ENCODE data around the gene TEX44. TPM values are rescaled to one million over a fixed set of nuclear protein-coding genes. Genes with fewer than 3 reads are reported as not detected.
"Not testable (repeated sequence)": the region's sequence is repeated elsewhere in the genome, so short reads cannot be mapped to it uniquely, and the experiment has no call there.

TEX44 gene
- not detected in 2 replicates for total RNA-seq (2014; rRNA removed; shearing (Covaris generic))

GRCh38 chr2:231592636-231593145, at the start of gene TEX44:
TEX44 (plus strand) TSS chr2:231592864; CDS start chr2:231592952, 88 bp downstream.
- H3K4me3 ChIP-seq, result no peak within 1 kb of the TSS
- H3K36me3 ChIP-seq, result no peaks in the 10 kb centered on the region
- H3K9me3 ChIP-seq (replicated peaks), result no peaks in the 10 kb centered on the region
- no peak for DNase-seq (ENCODE audit: low read depth in 1 of 2, low spot score in 2 of 2)
- no peaks in the 10 kb centered on the region; the same call in 1 of the 2 replicates for H3K4me1 ChIP-seq (replicated peaks)
- no peak within 1 kb of the TSS for H3K27ac ChIP-seq
- no peaks in the 10 kb centered on the region for H3K27me3 ChIP-seq (replicated peaks)

GRCh38 chr2:231545105-231545902, 47.4 kb upstream of the TEX44 start:
- peaks cover 25% of the 10 kb centered on the region for H3K4me1 ChIP-seq (replicated peaks)
- no peak overlapping the region for H3K4me3 ChIP-seq
- peak overlapping the region; percentile 67 for H3K27ac ChIP-seq
- DNase-seq (ENCODE audit: low read depth in 1 of 2, low spot score in 2 of 2), result peak; percentile 71 to 78
- H3K9me3 ChIP-seq (replicated peaks), result no peaks in the 10 kb centered on the region
- no peaks in the 10 kb centered on the region for H3K27me3 ChIP-seq (replicated peaks)
- H3K36me3 ChIP-seq, result no peaks in the 10 kb centered on the region

- no peaks in the 10 kb centered on the region for H3K9me3 ChIP-seq (replicated peaks)
- no peaks in the 10 kb centered on the region for H3K27me3 ChIP-seq (replicated peaks)
- H3K4me3 ChIP-seq, result no peak overlapping the region
- peak overlapping the region; percentile 67 for H3K27ac ChIP-seq
- no peaks in the 10 kb centered on the region for H3K36me3 ChIP-seq
- peaks cover 26% of the 10 kb centered on the region for H3K4me1 ChIP-seq (replicated peaks)
- DNase-seq (ENCODE audit: low read depth in 1 of 2, low spot score in 2 of 2), result no peak
These were observed 46.5 kb upstream of the TEX44 start for GRCh38 chr2:231546014-231546715.

- DNase-seq (ENCODE audit: low read depth in 1 of 2, low spot score in 2 of 2), result no peak
- H3K4me1 ChIP-seq (replicated peaks), result peaks cover 26% of the 10 kb centered on the region
- H3K4me3 ChIP-seq, result no peak overlapping the region
- H3K9me3 ChIP-seq (replicated peaks), result no peaks in the 10 kb centered on the region; the same call in 1 of the 2 replicates
- no peaks in the 10 kb centered on the region for H3K27me3 ChIP-seq (replicated peaks)
- no peaks in the 10 kb centered on the region for H3K36me3 ChIP-seq
- no peak overlapping the region for H3K27ac ChIP-seq
These were observed 45.2 kb upstream of the TEX44 start for GRCh38 chr2:231547315-231548110.

GRCh38 chr2:231548752-231549151, 43.9 kb upstream of the TEX44 start:
- no peak for DNase-seq (ENCODE audit: low read depth in 1 of 2, low spot score in 2 of 2)
- Histone ChIP-seq H3K9me3 (replicated peaks) (no peaks in the 10 kb centered on the region; the same call in 1 of the 2 replicates), H3K4me1 (replicated peaks) (peaks cover 30% of the 10 kb centered on the region), H3K4me3 (no peak overlapping the region), H3K36me3 (no peaks in the 10 kb centered on the region), H3K27me3 (replicated peaks) (no peaks in the 10 kb centered on the region), H3K27ac (no peak overlapping the region)

- no peak overlapping the region for H3K4me3 ChIP-seq
- peaks cover 39% of the 10 kb centered on the region for H3K4me1 ChIP-seq (replicated peaks)
- no peaks in the 10 kb centered on the region for H3K27me3 ChIP-seq (replicated peaks)
- no peak for DNase-seq (ENCODE audit: low read depth in 1 of 2, low spot score in 2 of 2)
- H3K9me3 ChIP-seq (replicated peaks), result no peaks in the 10 kb centered on the region; the same call in 1 of the 2 replicates
- H3K36me3 ChIP-seq, result no peaks in the 10 kb centered on the region
- no peak overlapping the region for H3K27ac ChIP-seq
These were observed 43.0 kb upstream of the TEX44 start for GRCh38 chr2:231549446-231550239.

GRCh38 chr2:231552752-231553151, 39.9 kb upstream of the TEX44 start:
- H3K4me1 ChIP-seq (replicated peaks), result peaks cover 40% of the 10 kb centered on the region
- H3K27me3 ChIP-seq (replicated peaks), result no peaks in the 10 kb centered on the region
- DNase-seq (ENCODE audit: low read depth in 1 of 2, low spot score in 2 of 2), result no peak
- no peak overlapping the region for H3K27ac ChIP-seq
- no peaks in the 10 kb centered on the region for H3K36me3 ChIP-seq
- H3K4me3 ChIP-seq, result no peak overlapping the region
- H3K9me3 ChIP-seq (replicated peaks), result no peaks in the 10 kb centered on the region; the same call in 1 of the 2 replicates

- Histone ChIP-seq H3K9me3 (replicated peaks) (no peaks in the 10 kb centered on the region; the same call in 1 of the 2 replicates), H3K4me3 (peak overlapping the region; percentile 28), H3K36me3 (no peaks in the 10 kb centered on the region), H3K27me3 (replicated peaks) (no peaks in the 10 kb centered on the region), H3K4me1 (replicated peaks) (peaks cover 41% of the 10 kb centered on the region), H3K27ac (peak overlapping the region; percentile 78)
- no peak for DNase-seq (ENCODE audit: low read depth in 1 of 2, low spot score in 2 of 2)
These were observed 38.3 kb upstream of the TEX44 start for GRCh38 chr2:231554327-231554726.

GRCh38 chr2:231554748-231555545, 37.7 kb upstream of the TEX44 start:
- Histone ChIP-seq H3K9me3 (replicated peaks) (no peaks in the 10 kb centered on the region; the same call in 1 of the 2 replicates), H3K4me1 (replicated peaks) (peaks cover 38% of the 10 kb centered on the region), H3K36me3 (no peaks in the 10 kb centered on the region), H3K27me3 (replicated peaks) (no peaks in the 10 kb centered on the region), H3K4me3 (peak overlapping the region; percentile 28), H3K27ac (peak overlapping the region; percentile 78)
- peak; percentile 94 to 96 for DNase-seq (ENCODE audit: low read depth in 1 of 2, low spot score in 2 of 2)

- not testable (repeated sequence) for H3K9me3 ChIP-seq (replicated peaks); H3K27me3 ChIP-seq (replicated peaks); H3K27ac ChIP-seq; H3K36me3 ChIP-seq; DNase-seq (ENCODE audit: low read depth in 1 of 2, low spot score in 2 of 2); H3K4me3 ChIP-seq
- peaks cover 33% of the 10 kb centered on the region for H3K4me1 ChIP-seq (replicated peaks)
These were observed 36.2 kb upstream of the TEX44 start for GRCh38 chr2:231556496-231556895.

- Histone ChIP-seq H3K27ac (no peak overlapping the region), H3K4me3 (no peak overlapping the region), H3K36me3 (no peaks in the 10 kb centered on the region), H3K27me3 (replicated peaks) (no peaks in the 10 kb centered on the region), H3K4me1 (replicated peaks) (peaks cover 33% of the 10 kb centered on the region), H3K9me3 (replicated peaks) (no peaks in the 10 kb centered on the region; the same call in 1 of the 2 replicates)
- DNase-seq (ENCODE audit: low read depth in 1 of 2, low spot score in 2 of 2), result no peak
These were observed 35.7 kb upstream of the TEX44 start for GRCh38 chr2:231556981-231557380.

GRCh38 chr2:231557571-231558217, 35.0 kb upstream of the TEX44 start:
- Histone ChIP-seq H3K27ac (no peak overlapping the region), H3K36me3 (no peaks in the 10 kb centered on the region), H3K9me3 (replicated peaks) (no peaks in the 10 kb centered on the region; the same call in 1 of the 2 replicates), H3K27me3 (replicated peaks) (no peaks in the 10 kb centered on the region), H3K4me1 (replicated peaks) (peaks cover 33% of the 10 kb centered on the region), H3K4me3 (no peak overlapping the region)
- DNase-seq (ENCODE audit: low read depth in 1 of 2, low spot score in 2 of 2), result peak; percentile 67 to 76

Data from SJSA1 (cell line).